Activated B cell treated with CpG ODN at 0.5 μM for 24 hours (primary cell): ENCODE results near the gene BSN. TPM values are rescaled to one million over a fixed set of nuclear protein-coding genes. Genes with fewer than 3 reads are reported as not detected.

ENCODE experiments used
- ATAC-seq: fragments of 200-7000 bp; cut with Tn5 transposase; one replicate; pipeline ENCODE4 v1.10.0; 2021; ENCODE audit warnings: low read depth, mild to moderate bottlenecking, moderate library complexity
- CTCF ChIA-PET: fragments of 350-600 bp; sonication (Branson Sonifier 250); formaldehyde crosslinking; loops from one replicate; lab custom pipeline; 2021; ENCODE audit warnings: antibody characterized with exemption; lab: Charles Lee
- POLR2A ChIA-PET: fragments of 350-600 bp; sonication (Branson Sonifier 250); formaldehyde crosslinking; loops from one replicate; lab custom pipeline; 2021; ENCODE audit warnings: antibody characterized with exemption; lab: Charles Lee
- DNase-seq: peaks from one replicate; pipeline ENCODE4 v3.0.0; 2022
- H3K27ac Mint-ChIP-seq: one replicate; pipeline ENCODE4 v1.8.0; 2020; ENCODE audit warnings: mixed read lengths
- H3K27me3 Mint-ChIP-seq: one replicate; pipeline ENCODE4 v1.8.0; 2021; ENCODE audit warnings: mixed read lengths
- H3K36me3 Mint-ChIP-seq: one replicate; pipeline ENCODE4 v1.8.0; 2021; ENCODE audit warnings: low read depth, mixed read lengths
- H3K4me1 Mint-ChIP-seq: one replicate; pipeline ENCODE4 v1.8.0; 2021; ENCODE audit warnings: mixed read lengths
- H3K4me3 Mint-ChIP-seq: one replicate; pipeline ENCODE4 v1.8.0; 2020; ENCODE audit warnings: mild to moderate bottlenecking, mixed read lengths
- H3K9me3 Mint-ChIP-seq: one replicate; pipeline ENCODE4 v1.8.0; 2020; ENCODE audit warnings: mixed read lengths
- CTCF ChIP-seq: fragments of 200-600 bp; IDR thresholded peaks from one replicate; pipeline ENCODE4 v1.8.0; 2022; ENCODE audit warnings: antibody characterized with exemption, mild to moderate bottlenecking
- intact Hi-C: fragments of 100-400 bp; cut with micrococcal nuclease; formaldehyde crosslinking; loops from one replicate; pipeline ENCODE4 v1.15.1; 2024
- total RNA-seq: library from RNA; stranded (reverse); gene quantifications from 2 replicates; pipeline ENCODE4 v1.2.3, GENCODE V29; 2022

BSN gene
- total RNA-seq, 1 donor from 2014 or later, result 0.69 TPM

DNA sequence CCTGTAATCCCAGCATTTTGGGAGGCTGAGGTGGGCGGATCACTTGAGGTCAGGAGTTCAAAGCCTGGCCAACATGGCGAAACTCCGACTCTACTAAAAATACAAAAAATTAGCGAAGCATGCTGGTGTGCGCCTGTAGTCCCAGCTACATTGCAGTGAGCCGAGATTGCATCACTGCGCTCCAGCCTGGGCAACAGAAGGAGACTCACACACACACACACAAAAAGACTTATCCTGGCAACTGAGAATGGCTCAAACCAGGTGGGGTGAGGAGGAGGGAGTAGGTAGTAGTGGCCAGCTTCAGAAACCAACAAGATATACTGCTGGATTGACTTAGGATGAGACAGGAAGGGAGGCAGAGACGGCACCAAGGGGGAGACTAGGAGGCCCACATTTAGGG lies 66.5 kb downstream of the BSN start:
- intact Hi-C loops, result no loop called here
- H3K27me3 Mint-ChIP-seq, result peaks cover 3% of the 10 kb centered on the region
- DNase-seq (no peak), ATAC-seq (no peak)
- TF ChIP-seq CTCF, result no peak
- no peaks in the 10 kb centered on the region for H3K4me1 Mint-ChIP-seq
- H3K36me3 Mint-ChIP-seq, result no peaks in the 10 kb centered on the region
- no peak overlapping the region for H3K27ac Mint-ChIP-seq
- H3K9me3 Mint-ChIP-seq, result no peaks in the 10 kb centered on the region
- POLR2A ChIA-PET, result no interaction called here
- CTCF ChIA-PET, result no interaction called here
- H3K4me3 Mint-ChIP-seq, result no peak overlapping the region

GRCh38 chr3:49623071-49623470 lies 68.8 kb downstream of the BSN start:
- no peak for TF ChIP-seq CTCF
- H3K4me1 Mint-ChIP-seq, result no peaks in the 10 kb centered on the region
- CTCF ChIA-PET, result no interaction called here
- no peak for ATAC-seq
- no peak overlapping the region for H3K27ac Mint-ChIP-seq
- H3K36me3 Mint-ChIP-seq, result no peaks in the 10 kb centered on the region
- H3K4me3 Mint-ChIP-seq, result no peak overlapping the region
- DNase-seq, result no peak
- H3K27me3 Mint-ChIP-seq, result peaks cover 3% of the 10 kb centered on the region
- intact Hi-C loops, result no loop called here
- H3K9me3 Mint-ChIP-seq, result no peaks in the 10 kb centered on the region
- POLR2A ChIA-PET, result no interaction called here

DNA sequence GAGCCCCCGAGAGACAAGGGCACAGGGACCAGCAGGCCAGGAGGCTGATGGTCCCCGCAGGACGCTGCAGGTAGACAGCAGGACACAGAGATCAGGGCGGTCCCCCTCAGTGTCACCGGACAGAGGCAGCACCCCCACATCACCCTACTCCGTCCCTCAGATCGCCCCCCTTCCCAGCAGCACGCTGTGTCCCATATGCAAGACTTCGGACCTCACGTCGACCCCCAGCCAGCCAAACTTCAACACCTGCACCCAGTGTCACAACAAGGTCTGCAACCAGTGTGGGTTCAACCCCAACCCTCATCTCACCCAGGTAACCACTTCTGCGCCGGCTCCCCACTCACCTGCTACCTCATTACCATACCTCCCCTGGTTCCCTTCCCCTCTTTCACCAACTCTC lies 70.8 kb downstream of the BSN start:
- H3K4me1 Mint-ChIP-seq, result no peaks in the 10 kb centered on the region
- H3K4me3 Mint-ChIP-seq, result no peak overlapping the region
- no peaks in the 10 kb centered on the region for H3K36me3 Mint-ChIP-seq
- ATAC-seq, result no peak
- TF ChIP-seq CTCF, result no peak
- ChIA-PET CTCF (no interaction called here), POLR2A (no interaction called here)
- no peaks in the 10 kb centered on the region for H3K9me3 Mint-ChIP-seq
- DNase-seq, result no peak
- intact Hi-C loops, result no loop called here
- no peak overlapping the region for H3K27ac Mint-ChIP-seq
- H3K27me3 Mint-ChIP-seq, result peaks cover 3% of the 10 kb centered on the region

DNA sequence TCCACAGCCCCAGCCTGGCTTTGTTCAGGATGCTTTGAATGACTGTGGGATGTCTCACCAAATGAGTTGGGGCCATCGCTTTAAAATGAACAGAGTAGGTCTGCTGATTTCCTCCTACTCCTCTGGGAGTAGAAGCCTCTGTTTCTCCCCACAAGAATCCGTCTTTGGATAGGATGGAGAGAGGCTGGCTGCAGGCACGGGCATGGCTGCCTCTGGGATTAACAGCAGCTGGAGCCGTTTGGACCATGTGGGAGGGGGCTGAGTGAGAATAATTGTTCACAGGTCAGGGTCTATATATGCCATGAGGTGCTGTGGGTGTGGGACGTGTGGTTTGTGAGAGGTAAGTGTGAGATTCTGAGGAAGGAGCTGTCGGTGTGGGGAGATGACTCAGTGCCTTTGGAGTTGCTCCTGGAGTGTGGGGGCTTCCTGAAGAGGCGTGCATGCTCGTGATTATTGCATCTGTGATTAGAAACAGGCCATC lies 71.9 kb downstream of the BSN start:
- ATAC-seq, result no peak
- Mint-ChIP-seq H3K27me3 (peaks cover 6% of the 10 kb centered on the region), H3K4me3 (no peak overlapping the region), H3K9me3 (no peaks in the 10 kb centered on the region), H3K27ac (no peak overlapping the region), H3K36me3 (no peaks in the 10 kb centered on the region), H3K4me1 (no peaks in the 10 kb centered on the region)
- CTCF ChIA-PET, result no interaction called here
- intact Hi-C loops, result no loop called here
- POLR2A ChIA-PET, result no interaction called here
- TF ChIP-seq CTCF, result no peak
- DNase-seq, result no peak

DNA sequence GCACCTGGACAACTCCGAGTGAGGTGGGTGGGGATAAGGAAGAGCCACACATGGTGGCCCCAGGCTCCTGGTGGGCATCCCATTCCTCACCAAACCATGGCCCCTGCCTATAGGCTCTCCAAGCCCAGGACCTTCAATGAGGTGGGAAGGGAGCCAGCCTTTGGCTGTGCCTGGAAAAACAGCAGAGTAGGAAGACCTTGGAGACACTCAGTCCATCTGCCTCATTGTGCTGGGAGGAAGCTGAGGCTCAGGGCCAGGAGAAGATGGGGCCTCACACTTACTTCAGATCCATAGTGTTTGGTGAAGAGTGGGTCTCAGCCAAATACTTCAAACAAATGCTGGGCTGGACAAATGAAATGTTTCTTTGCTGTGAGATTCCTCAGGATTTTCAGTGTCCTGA lies 72.5 kb downstream of the BSN start:
- ATAC-seq, result no peak
- no peak for TF ChIP-seq CTCF
- H3K27me3 Mint-ChIP-seq, result peaks cover 10% of the 10 kb centered on the region
- intact Hi-C loops, result no loop called here
- ChIA-PET CTCF (no interaction called here), POLR2A (no interaction called here)
- no peak for DNase-seq
- H3K36me3 Mint-ChIP-seq, result no peaks in the 10 kb centered on the region
- no peaks in the 10 kb centered on the region for H3K4me1 Mint-ChIP-seq
- H3K9me3 Mint-ChIP-seq, result peaks cover 4% of the 10 kb centered on the region
- H3K27ac Mint-ChIP-seq, result no peak overlapping the region
- H3K4me3 Mint-ChIP-seq, result no peak overlapping the region
